Activated CD4-positive, alpha-beta T cell treated with anti-CD3 and anti-CD28 coated beads for 1 hour (primary cell): ENCODE results near the gene NT5M.

Source experiments
- DNase-seq: peaks from one replicate; pipeline ENCODE4 v3.0.0-alpha.2; 2020

The NT5M gene

GRCh38 chr17:17303847-17304490 is 796 bp downstream of the NT5M start:
- DNase-seq: no peak

- no peak for DNase-seq
These were observed 1.4 kb downstream of the NT5M start for GRCh38 chr17:17304521-17304985.

- peak; percentile 25 for DNase-seq
These were observed 2.2 kb downstream of the NT5M start for GRCh38 chr17:17305281-17305801.

DNA sequence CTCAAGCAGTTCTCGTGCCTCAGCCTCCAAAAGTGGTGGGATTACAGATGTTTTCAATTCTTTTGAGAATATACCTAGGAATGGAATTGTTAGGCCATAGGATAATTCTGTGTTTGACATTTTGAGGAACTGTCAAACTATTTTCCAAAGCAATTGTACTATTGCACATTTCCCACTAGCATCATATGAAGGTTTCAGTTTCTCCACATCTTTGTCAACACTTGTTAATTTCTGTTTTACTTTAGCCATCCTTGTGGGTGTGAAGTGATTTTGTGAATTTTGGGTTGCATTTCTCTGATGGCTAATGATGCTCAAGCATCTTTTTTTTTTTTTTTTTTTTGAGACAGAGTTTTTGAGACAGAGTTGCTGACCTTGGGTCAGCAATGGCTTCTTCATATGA is 6.2 kb downstream of the NT5M start:
- no peak for DNase-seq

- DNase-seq: peak; percentile 69
These were observed 10.3 kb downstream of the NT5M start for GRCh38 chr17:17313350-17313991.

DNA sequence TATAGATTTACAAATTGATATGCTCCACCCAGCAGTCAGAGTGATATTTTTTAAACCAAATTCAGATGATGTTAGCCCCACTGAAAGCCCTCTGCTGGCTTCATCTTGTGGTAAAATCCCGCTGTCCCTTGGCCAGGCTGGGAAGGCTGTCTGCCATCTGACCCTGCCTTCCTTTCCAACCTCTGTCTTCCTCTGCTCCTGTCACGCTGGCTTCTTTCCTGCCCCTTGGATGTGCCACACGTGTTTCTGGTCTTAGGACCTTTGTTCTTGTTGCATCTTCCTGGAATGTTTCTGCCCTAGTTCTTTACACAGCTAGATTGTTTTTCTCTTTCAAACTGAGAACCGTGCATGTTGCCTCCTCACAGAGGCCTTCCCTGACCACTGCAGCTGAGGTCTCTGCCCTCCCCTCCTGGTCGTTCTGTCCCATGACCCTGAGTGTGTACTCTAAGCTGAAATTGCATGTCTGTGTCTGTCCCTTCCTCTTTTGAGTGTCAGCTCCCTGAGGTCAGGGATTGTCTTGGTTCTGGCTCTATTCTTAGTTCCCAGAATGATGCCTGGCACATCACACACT is 11.4 kb downstream of the NT5M start:
- no peak for DNase-seq

DNA sequence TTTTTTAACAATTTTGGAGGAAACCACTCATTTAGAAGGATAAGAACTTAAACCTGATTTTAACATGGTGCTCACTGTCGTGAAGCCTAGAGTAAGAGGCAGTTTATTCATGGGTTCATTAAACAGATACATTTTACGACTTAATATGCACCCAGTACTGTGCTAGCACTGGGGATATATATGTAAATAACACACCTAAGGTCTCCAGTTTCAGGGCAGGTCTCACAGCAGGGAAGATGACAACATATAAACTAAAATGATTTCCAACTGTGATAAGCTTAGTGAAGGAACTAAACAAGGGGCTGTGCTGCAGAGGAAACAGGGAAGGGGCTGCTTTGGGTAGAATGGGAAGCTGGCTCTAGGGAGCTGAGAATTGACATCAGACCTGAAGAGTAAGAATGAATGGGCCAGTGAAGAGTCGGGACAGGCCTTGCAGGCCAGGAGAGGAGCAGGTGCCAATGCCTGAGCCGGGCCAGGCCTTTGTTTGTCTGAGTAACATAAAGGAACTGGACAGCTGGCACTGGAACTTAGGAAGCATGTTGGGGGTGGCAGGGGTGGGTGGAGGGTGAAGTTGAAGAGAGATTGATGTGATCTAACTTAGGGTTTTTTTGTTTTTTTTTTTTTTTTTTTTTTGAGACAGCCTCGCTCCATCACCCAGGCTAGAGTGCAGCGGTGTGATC is 12.1 kb downstream of the NT5M start:
- DNase-seq: no peak

DNA sequence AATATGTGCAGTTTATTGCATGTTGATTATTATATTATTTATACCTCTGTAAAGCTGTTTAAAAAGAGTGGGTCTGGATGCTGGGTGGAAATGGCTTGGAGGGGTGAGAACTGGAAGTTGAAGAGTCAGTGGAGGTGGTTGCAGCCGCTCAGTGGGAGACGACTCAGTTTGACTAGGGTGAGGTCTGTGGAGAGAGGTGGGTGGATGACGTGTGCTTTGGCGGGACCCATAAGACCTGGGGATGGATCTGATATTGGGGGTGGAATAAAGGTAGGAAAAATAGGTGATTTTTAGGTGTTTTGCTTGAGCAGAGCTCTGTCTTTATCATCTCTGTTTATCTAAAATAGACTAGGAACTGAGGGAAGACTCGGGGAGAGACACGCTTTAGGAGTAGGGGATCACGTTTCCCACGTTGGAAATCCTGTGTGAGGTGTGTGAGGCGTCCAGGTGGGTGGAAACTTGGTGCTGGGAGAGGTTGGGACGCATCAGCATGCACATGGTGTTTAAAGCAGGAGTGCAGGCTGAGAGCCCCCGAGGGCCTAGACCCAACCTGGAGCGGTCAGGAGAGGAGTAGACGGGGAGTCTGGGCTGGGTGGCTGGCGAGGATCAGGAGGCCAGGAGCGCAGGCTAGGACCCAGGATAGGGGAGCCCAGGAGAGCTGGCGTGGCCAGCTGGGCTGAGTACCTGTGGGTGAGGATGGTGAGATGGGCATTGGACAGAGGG is 17.2 kb downstream of the NT5M start:
- no peak for DNase-seq

DNA sequence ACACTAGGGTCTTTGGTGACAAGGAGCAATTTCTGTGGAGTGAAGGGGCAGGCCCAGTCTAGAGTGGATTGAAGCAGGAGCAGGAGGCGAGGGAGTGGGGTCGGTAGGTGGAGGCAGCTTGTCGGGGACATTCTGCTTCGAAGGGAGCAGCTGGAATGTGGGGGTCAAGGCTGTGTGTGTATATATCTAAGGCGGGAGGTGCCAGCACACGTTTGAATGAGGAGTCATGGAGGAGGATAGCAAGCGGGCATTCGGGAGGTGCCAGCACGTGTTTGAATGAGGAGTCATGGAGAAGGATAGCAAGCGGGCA is 17.7 kb downstream of the NT5M start:
- DNase-seq: no peak

- no peak for DNase-seq
These were observed 18.3 kb downstream of the NT5M start for GRCh38 chr17:17321356-17322025.

GRCh38 chr17:17322516-17323510 is 19.6 kb downstream of the NT5M start:
- no peak for DNase-seq

DNA sequence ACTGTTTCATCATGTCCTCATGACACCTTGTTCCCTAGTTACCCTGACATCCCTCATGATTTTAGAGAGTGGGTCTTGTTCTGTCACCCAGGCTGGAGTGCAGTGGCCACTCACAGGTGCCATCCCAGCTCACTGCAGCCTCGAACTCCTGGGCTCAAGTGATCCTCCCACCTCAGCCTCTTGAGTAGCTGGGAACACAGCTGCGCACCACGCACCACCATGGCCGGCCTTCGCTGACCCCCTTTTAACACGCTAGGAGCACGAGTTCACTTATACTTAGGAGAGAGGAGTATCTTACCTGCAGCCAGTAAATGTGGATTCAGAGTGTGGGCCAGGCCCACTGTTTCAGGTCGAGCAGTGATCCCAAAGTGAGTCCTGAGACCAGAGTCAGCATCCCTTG is 21.4 kb downstream of the NT5M start:
- no peak for DNase-seq

GRCh38 chr17:17325228-17325627 is 22.1 kb downstream of the NT5M start:
- no peak for DNase-seq

DNA sequence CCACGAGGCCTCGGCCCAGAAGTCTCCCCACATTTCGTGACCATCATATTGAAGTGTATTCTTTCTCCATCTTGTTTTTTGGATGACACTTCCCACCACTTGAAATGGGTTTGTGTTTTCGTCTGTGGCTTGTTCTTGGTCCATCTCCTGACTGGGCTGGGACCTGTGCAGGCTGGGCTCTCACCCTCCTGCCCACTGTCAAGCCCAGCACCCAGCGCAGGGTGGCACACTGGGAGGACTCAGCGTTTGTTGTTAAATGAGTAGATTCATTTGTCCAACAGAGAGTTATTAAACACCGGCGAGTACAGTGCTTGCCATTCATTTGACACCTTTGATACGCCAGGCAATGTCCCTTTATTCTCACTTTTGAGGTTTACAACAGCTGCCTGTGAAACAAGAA is 22.6 kb downstream of the NT5M start:
- no peak for DNase-seq

DNA sequence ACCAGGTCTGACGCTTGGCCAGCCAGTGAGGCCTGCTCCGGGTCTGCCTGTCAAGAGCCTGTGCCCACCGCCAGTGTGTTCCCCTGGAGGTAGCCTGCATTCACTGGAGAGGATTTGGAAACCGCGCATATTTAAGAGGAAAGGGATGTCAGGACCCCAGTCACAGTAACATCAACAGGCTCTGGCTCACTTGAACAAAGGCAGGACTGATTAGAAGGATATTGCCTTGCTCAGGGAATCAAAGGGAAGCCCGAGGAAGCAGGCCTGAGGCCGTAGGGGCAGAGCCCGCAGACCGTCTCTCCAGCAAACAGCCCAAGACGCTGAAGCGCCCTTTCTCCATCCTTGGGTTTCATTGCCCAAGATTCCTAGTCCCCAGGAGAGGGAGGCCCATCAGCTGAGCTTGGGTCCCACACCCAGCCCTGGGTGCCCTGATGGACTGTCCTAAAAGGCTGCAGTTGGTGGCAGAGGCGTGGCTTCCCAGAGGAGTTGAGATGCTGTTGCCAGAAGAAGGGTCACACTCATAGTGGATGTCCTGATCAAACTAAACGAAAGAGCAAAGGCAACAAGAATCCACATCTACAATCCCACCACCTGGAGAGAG is 23.2 kb downstream of the NT5M start:
- no peak for DNase-seq

GRCh38 chr17:17328251-17328650 is 25.1 kb downstream of the NT5M start:
- no peak for DNase-seq

GRCh38 chr17:17341452-17341851 is 38.3 kb downstream of the NT5M start:
- DNase-seq: no peak

- no peak for DNase-seq
These were observed 39.2 kb downstream of the NT5M start for GRCh38 chr17:17342242-17342945.

DNA sequence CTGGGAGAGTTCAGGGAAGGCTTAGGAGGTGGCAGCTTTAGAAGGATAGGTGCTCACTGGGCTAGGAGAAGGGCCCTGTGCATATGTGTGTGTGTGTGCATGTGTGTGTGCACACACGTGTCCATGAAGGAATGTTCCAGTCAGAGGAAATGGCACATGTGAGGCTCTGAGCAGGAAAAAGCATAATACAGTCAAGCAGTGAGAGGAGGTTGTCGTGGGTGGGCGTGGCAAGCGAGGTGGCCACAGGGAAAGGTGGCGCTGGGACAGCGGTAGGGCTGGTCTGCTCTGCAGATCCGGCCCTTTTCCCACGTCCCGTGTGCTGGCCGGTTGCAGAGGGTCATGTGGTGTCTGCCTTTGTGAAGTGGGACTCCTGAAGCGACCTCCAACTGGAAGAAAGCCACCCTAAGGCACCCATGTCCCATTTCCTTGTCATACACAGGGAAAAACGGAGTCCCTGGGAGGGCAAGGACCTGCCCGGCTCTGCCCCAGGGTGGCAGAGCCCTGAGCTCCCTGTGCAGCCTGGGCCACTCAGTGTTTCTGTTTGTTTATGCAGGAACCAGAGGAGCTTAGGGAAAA is 40.1 kb downstream of the NT5M start:
- DNase-seq: no peak
